ENCODE measurements around the gene ECEL1. TPM values are rescaled to one million over a fixed set of nuclear protein-coding genes. Genes with fewer than 3 reads are reported as not detected.

Gene ECEL1
- total RNA-seq, 2 donors from 2014 or later: 1.6 to 4.6 TPM

DNA sequence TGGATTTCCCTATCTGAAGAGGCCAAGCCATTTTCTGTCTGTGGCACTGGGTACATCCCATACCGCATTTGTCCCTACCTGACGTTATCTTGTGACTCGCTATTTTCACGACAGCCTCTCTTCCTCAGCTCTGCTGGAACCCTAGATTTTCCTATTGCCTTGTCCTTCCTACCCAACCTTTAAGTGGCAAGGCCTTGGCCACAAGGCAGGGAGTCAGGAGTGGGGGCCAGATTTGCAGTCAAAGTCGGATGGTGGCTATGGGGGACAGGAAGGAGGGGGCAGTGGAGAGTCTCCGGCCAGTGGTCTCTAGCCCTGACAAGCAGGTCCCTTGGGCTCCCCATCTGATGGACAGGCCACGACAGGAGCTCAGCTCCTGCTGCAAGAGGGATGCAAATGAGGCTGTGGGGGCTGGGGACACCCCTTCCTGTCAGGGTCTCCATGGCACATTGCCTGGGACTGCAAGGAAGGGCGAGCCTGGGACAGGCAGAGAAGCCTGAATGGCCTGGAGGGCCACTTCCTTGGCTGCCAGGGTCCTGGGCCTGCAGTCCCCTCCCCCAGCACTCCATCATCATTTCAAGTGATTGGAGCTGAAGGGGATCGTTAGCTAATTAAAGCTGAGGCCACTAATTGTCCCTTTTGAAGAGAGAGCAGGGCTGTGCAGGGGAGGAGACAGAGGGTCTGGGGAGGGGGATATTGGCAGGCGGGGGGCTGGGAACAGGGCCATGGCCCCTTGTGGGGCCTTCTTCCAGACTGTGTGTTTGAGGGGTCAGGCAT, 6.3 kb upstream of the ECEL1 start:
- Mint-ChIP-seq H3K4me1 (peaks cover 11% of the 10 kb centered on the region), H3K4me3 (no peak overlapping the region), H3K27me3 (ENCODE audit: insufficient read depth) (peaks cover 27% of the 10 kb centered on the region), H3K27ac (no peak overlapping the region), H3K36me3 (ENCODE audit: low read depth) (no peaks in the 10 kb centered on the region), H3K9me3 (no peaks in the 10 kb centered on the region)
- H3K9me3 ChIP-seq (ENCODE audit: control insufficient read depth, low read length): no peaks in the 10 kb centered on the region
- TF ChIP-seq, protein P1, sequence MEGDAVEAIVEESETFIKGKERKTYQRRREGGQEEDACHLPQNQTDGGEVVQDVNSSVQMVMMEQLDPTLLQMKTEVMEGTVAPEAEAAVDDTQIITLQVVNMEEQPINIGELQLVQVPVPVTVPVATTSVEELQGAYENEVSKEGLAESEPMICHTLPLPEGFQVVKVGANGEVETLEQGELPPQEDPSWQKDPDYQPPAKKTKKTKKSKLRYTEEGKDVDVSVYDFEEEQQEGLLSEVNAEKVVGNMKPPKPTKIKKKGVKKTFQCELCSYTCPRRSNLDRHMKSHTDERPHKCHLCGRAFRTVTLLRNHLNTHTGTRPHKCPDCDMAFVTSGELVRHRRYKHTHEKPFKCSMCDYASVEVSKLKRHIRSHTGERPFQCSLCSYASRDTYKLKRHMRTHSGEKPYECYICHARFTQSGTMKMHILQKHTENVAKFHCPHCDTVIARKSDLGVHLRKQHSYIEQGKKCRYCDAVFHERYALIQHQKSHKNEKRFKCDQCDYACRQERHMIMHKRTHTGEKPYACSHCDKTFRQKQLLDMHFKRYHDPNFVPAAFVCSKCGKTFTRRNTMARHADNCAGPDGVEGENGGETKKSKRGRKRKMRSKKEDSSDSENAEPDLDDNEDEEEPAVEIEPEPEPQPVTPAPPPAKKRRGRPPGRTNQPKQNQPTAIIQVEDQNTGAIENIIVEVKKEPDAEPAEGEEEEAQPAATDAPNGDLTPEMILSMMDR (conservative IDR thresholded peaks at IDR 0.05): no peak
- no peaks in the 10 kb centered on the region for H3K4me1 ChIP-seq (ENCODE audit: control insufficient read depth, insufficient read depth, low read length)
- peak; percentile 53 for DNase-seq
- H3K27me3 ChIP-seq (ENCODE audit: control insufficient read depth, insufficient read depth, low read length, poor library complexity, severe bottlenecking): peaks cover 15% of the 10 kb centered on the region
- no peak overlapping the region for H3K27ac ChIP-seq (ENCODE audit: low read depth, low read length)
- H3K36me3 ChIP-seq (ENCODE audit: control insufficient read depth, insufficient read depth, low read length): no peaks in the 10 kb centered on the region
- 80 to 89% methylated on average over 6 to 10 of the region's 10 CpGs for WGBS, 2 experiments (ENCODE audit: insufficient coverage in 1 of 2, insufficient read length in 1 of 2)
- no peak overlapping the region for H3K4me3 ChIP-seq (ENCODE audit: low read length)
- no peak overlapping the region for H3K9ac ChIP-seq (ENCODE audit: extremely low read depth, low read length, poor library complexity, severe bottlenecking)

GRCh38 chr2:232492963-232493700, 5.5 kb upstream of the ECEL1 start:
- Mint-ChIP-seq H3K9me3 (no peaks in the 10 kb centered on the region), H3K4me3 (no peak overlapping the region), H3K27ac (no peak overlapping the region), H3K27me3 (ENCODE audit: insufficient read depth) (peaks cover 29% of the 10 kb centered on the region), H3K36me3 (ENCODE audit: low read depth) (no peaks in the 10 kb centered on the region), H3K4me1 (peaks cover 11% of the 10 kb centered on the region)
- DNase-seq: peak; percentile 44
- H3K27ac ChIP-seq (ENCODE audit: low read depth, low read length): no peak overlapping the region
- H3K27me3 ChIP-seq (ENCODE audit: control insufficient read depth, insufficient read depth, low read length, poor library complexity, severe bottlenecking): peaks cover 22% of the 10 kb centered on the region
- TF ChIP-seq, protein P1 (conservative IDR thresholded peaks at IDR 0.05): no peak
- H3K9me3 ChIP-seq (ENCODE audit: control insufficient read depth, low read length): no peaks in the 10 kb centered on the region
- WGBS, 2 experiments (ENCODE audit: insufficient coverage in 1 of 2, insufficient read length in 1 of 2): 90 to 91% methylated on average over 19 to 24 of the region's 24 CpGs
- no peak overlapping the region for H3K4me3 ChIP-seq (ENCODE audit: low read length)
- no peaks in the 10 kb centered on the region for H3K4me1 ChIP-seq (ENCODE audit: control insufficient read depth, insufficient read depth, low read length)
- no peaks in the 10 kb centered on the region for H3K36me3 ChIP-seq (ENCODE audit: control insufficient read depth, insufficient read depth, low read length)
- no peak overlapping the region for H3K9ac ChIP-seq (ENCODE audit: extremely low read depth, low read length, poor library complexity, severe bottlenecking)

DNA sequence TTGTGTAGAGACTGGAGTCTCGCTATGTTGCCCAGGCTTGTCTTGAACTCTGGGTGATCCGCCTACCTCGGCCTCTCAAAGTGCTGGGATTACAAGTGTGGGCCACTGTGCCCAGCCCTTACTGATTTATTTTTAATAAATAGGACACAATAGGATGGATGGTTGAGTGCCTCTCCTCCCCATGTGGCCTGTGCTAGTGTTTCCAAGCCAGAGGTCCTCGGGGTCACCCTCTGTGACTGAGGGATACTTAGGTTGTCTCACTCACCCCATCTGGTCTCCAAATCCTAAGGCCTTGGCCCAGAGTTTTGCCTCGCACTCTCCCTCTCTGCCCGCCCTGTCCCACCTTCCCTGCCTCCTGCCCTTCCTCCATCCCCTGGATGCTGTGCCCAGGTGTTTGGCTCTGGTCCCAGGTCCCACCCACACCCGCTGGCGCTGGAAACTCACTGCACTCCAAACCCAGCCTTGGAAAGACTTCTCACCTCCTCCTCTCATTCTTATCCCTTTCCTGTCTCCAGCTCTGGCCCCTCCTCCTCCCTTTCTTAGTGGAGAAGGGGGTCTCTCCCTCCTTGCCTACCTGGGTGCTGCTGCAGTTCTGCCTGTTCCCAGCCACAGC, 4.7 kb upstream of the ECEL1 start:
- H3K27ac Mint-ChIP-seq: no peak overlapping the region
- Histone ChIP-seq H3K27me3 (ENCODE audit: control insufficient read depth, insufficient read depth, low read length, poor library complexity, severe bottlenecking) (peaks cover 28% of the 10 kb centered on the region), H3K36me3 (ENCODE audit: control insufficient read depth, insufficient read depth, low read length) (no peaks in the 10 kb centered on the region), H3K9ac (ENCODE audit: extremely low read depth, low read length, poor library complexity, severe bottlenecking) (no peak overlapping the region), H3K27ac (ENCODE audit: low read depth, low read length) (no peak overlapping the region), H3K4me3 (ENCODE audit: low read length) (no peak overlapping the region), H3K4me1 (ENCODE audit: control insufficient read depth, insufficient read depth, low read length) (no peaks in the 10 kb centered on the region), H3K9me3 (ENCODE audit: control insufficient read depth, low read length) (no peaks in the 10 kb centered on the region)
- H3K4me3 Mint-ChIP-seq: no peak overlapping the region
- H3K27me3 Mint-ChIP-seq (ENCODE audit: insufficient read depth): peaks cover 33% of the 10 kb centered on the region
- H3K4me1 Mint-ChIP-seq: peaks cover 11% of the 10 kb centered on the region
- 72 to 76% methylated on average over 3 to 8 of the region's 8 CpGs for WGBS, 2 experiments (ENCODE audit: insufficient coverage in 1 of 2, insufficient read length in 1 of 2)
- no peaks in the 10 kb centered on the region for H3K36me3 Mint-ChIP-seq (ENCODE audit: low read depth)
- no peaks in the 10 kb centered on the region for H3K9me3 Mint-ChIP-seq
- TF ChIP-seq, protein P1 (conservative IDR thresholded peaks at IDR 0.05): no peak
- peak; percentile 72 for DNase-seq
